GM19099 (cell line): ENCODE measurements around the gene MEIS2.

Source experiments
- POLR2A ChIP-seq: IDR thresholded peaks from 3 replicates; pipeline ENCODE4 v1.6.1; 2011; ENCODE audit warnings: low read depth; ENCODE audit not compliant: insufficient read length; ENCODE audit errors: extremely low read depth

The MEIS2 gene

GRCh38 chr15:37095770-37096557 is 4.4 kb downstream of the MEIS2 start:
- TF ChIP-seq POLR2A: no peak

- TF ChIP-seq POLR2A: no peak
Measured at GRCh38 chr15:37094915-37095711, 5.2 kb downstream of the MEIS2 start.

GRCh38 chr15:37094333-37094914 is 5.9 kb downstream of the MEIS2 start:
- no peak for TF ChIP-seq POLR2A

GRCh38 chr15:37093480-37094332 is 6.6 kb downstream of the MEIS2 start:
- no peak for TF ChIP-seq POLR2A

GRCh38 chr15:37090543-37091175 is 9.7 kb downstream of the MEIS2 start:
- TF ChIP-seq POLR2A: no peak

- no peak for TF ChIP-seq POLR2A
Measured at GRCh38 chr15:37088436-37088835, 11.9 kb downstream of the MEIS2 start.

GRCh38 chr15:37087131-37087588 is 13.2 kb downstream of the MEIS2 start:
- TF ChIP-seq POLR2A: no peak

GRCh38 chr15:37086521-37086920 is 13.8 kb downstream of the MEIS2 start:
- TF ChIP-seq POLR2A: no peak

- no peak for TF ChIP-seq POLR2A
Measured at GRCh38 chr15:37086120-37086519, 14.2 kb downstream of the MEIS2 start.

GRCh38 chr15:37084602-37085001 is 15.7 kb downstream of the MEIS2 start:
- TF ChIP-seq POLR2A: no peak

GRCh38 chr15:37083610-37084009 is 16.7 kb downstream of the MEIS2 start:
- TF ChIP-seq POLR2A: no peak

GRCh38 chr15:37081983-37082382 is 18.4 kb downstream of the MEIS2 start:
- no peak for TF ChIP-seq POLR2A

GRCh38 chr15:37080261-37080921 is 20.0 kb downstream of the MEIS2 start:
- no peak for TF ChIP-seq POLR2A

- no peak for TF ChIP-seq POLR2A
Measured at GRCh38 chr15:37079726-37080125, 20.6 kb downstream of the MEIS2 start.
